NCI-H524 (cell line): ENCODE measurements around the gene NEURL2.
A peak's percentile ranks its signal among the peaks of the same experiment; 100 is the strongest.

Experiments
- DNase-seq, 2 experiments: peaks; one replicate each; lab custom pipeline; 2025; lab: John Stamatoyannopoulos, UW

NEURL2 gene

GRCh38 chr20:45872626-45873025 is 18.4 kb downstream of the NEURL2 start:
- DNase-seq = no peak

DNA sequence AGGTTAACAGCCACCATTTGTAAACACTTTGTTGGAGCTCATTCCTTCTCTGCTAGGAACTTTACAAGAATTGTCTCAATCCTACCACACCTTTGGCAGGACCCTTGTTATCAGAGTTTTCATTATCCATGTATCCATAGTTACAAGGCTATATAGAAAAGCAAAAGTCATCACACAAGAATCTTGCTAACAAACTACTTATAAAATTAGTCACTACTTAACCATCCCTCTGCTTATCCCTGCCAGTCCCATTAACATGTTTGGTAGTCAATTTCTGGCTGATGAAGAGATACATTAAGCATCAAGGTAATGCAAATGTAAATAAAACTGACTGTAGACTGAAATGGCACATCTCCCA is 23.2 kb downstream of the NEURL2 start:
- no peak for DNase-seq

- no peak for DNase-seq
Measured at GRCh38 chr20:45867136-45867818, 23.7 kb downstream of the NEURL2 start.

GRCh38 chr20:45866454-45866853 is 24.6 kb downstream of the NEURL2 start:
- no peak for DNase-seq

DNA sequence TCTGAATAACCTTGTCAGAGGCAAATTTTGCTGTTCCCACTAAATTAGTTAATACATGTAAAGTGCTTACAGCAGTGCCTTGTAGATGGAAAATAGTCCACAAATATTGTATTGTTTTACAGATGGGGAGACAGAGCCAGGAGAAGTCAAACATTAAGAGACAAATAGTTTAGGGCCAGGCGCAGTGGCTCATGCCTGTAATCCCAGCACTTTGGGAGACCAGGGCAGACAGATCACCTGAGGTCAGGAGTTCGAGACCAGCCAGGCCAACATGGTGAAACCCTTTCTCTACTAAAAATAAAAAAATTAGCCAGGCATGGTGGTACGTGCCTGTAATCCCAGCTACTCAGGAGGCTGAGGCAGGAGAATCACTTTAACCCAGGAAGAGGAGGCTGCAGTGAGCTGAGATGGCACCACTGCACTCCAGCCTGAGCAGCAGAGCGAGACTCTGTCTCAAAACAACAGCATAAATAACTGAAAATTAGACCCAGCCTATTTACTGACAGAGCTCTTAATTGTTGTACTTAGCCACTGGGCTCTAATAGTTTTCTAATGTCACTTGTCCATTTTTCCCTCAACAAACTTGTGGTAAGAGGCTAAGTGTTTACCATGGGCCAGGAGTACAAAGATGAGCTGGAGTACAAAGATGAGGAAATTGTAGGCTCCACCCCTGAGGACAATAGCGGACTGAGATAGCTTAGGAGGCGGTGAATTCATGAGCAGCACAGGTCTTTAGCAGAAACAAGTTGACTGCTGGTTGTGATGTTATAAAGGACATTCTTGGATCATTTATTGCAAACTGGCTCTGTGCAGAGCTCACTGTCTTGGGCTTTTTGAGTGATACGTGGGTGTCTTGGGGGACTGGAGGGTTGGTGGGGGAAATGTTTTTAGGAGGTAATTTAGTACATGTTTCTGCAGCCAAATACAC is 27.2 kb downstream of the NEURL2 start:
- DNase-seq = no peak

DNA sequence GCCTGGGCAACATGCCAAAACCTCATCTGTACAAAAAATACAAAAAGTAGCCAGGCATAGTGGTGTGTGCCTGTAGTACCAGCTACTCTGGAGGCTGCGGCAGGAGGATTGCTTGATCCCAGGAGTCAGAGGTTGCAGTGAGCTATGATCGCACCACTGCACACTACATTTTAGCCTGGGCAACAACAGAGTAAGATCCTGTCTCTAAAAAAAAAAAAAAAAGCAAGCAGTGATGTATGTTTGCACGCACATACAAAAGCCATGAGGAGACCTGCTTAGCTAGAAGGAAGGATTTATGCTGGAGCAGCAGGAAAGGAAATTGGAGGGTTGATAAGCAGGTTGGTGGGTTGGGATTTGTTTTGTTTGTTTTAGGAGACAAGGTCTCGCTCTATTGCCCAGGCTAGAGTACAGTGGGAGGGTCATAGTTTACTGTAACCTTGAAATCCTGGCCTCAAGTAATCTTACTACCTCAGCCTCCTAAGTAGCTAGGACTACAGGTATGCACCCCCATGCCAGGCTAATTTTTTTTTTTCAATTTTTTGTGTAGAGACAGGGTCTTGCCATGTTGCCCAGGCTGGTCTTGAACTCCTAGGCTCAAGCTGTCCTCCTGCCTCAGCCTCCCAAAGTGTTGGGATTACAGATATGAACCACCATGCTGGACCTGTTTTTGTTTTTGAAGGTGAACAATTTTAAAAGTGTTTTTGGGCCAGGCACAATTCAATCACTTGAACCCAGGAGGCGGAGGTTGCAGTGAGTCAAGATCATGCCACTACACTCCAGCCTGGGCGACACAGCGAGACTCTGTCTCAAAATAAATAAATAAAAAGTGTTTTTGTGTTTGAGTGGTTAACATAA is 29.6 kb downstream of the NEURL2 start:
- peak in 1 of 2 experiments; percentile 4 for DNase-seq

GRCh38 chr20:45860560-45861220 is 30.3 kb downstream of the NEURL2 start:
- peak in 1 of 2 experiments; percentile 35 for DNase-seq

- DNase-seq = no peak
Measured at GRCh38 chr20:45859916-45860315, 31.1 kb downstream of the NEURL2 start.

DNA sequence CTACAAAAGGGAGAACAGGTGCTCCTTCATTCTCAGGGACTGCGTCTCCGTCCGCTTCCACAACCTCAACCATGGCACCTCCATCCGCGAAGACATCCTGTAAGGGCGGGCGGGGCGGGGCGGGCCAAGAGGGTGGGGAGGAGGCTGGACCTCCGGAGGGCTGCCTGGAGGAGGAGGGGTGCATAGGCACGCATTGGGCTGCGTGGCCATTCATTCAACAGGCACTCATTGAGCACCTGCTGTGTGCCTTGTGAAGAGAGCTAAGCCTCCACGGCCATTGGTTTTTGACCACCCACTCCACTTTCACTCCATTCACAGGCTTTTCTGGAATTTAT is 33.2 kb downstream of the NEURL2 start:
- DNase-seq = no peak

DNA sequence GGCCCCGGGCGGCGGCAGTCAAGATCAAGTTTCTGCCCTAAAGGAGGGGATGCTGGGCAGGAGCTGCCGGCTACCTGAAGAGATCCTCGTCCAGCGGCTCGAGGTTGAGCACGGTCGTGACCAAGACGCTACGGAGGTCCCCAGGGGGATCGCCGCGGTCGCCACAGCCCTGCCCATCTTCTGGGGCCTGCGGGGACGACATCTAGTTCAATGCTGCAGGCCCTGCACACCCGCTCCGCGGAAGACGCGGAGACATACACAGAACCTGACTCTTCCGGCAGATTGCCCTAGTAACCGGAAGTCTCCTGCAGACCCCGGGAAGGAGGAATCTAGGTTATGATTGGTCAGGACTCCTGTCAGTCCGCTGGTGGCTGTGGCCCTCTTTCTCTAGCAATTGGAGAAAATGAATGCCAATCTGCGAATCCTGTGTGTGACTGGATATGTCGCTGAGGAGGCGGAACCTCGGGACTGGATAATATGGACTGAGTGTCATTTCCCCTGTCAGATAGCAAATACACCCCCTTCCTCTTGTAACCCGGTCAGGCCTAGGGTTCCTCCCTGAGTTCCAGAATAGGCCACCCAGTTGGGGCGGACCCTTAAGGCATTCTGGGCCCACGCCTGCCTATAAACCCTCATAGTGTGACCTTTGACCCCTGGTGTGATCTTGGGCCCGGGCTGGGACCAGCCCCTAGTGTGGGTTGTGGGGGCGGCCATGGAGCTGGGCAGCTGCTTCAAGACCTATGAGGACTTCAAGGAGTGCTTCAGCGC is 33.7 kb downstream of the NEURL2 start, which contains the start of the genes ACOT8 and ZSWIM3:
TSS of gene ACOT8 (minus strand) at position 279 of the 768 bp plus-strand sequence. CDS start at position 202, 77 bp downstream.
TSS of gene ZSWIM3 (plus strand) at position 501 of the 768 bp plus-strand sequence. CDS start at position 713, 212 bp downstream.
- DNase-seq = peak; percentile 100

GRCh38 chr20:45853484-45853883 is 37.5 kb downstream of the NEURL2 start:
- no peak for DNase-seq

DNA sequence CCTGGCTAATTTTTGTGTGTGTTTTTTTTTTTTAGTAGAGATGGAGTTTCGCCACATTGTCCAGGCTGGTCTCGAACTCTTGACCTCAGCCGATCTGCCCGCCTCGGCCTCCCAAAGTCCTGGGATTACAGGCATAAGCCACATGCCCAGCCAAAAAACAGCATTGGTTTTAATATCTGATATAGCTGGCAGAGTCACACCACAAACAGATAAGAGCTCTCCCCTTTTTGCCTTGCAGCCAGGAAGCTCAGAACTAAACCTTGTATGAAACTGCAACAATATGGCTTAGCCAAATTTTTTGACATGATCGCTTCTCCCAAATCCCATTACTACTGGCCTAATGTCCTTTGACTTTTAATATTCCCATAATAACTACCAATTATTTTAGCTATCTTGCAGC is 38.7 kb downstream of the NEURL2 start:
- no peak for DNase-seq

DNA sequence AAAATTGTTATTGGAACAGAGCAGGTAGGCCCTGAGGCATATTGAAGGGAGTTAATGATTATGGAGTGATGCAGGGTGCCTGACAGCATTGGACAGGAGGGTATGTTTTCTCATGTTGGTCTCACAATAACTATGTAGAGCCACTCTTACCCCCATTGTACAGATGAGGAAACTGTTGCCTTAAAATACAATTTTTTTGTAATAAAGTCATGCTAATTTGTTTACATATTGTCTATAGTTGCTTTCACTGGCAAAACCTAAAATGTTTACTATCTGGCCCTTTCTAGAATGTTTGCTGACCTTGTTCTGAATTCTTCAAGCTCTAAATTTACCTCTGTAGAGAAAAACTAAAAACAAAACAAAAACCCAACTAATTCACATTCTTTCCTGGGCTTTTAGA is 39.5 kb downstream of the NEURL2 start:
- no peak for DNase-seq

GRCh38 chr20:45850926-45851325 is 40.1 kb downstream of the NEURL2 start:
- DNase-seq = no peak

GRCh38 chr20:45850238-45850637 is 40.8 kb downstream of the NEURL2 start:
- no peak for DNase-seq

- DNase-seq = no peak
Measured at GRCh38 chr20:45848969-45849582, 41.9 kb downstream of the NEURL2 start.

DNA sequence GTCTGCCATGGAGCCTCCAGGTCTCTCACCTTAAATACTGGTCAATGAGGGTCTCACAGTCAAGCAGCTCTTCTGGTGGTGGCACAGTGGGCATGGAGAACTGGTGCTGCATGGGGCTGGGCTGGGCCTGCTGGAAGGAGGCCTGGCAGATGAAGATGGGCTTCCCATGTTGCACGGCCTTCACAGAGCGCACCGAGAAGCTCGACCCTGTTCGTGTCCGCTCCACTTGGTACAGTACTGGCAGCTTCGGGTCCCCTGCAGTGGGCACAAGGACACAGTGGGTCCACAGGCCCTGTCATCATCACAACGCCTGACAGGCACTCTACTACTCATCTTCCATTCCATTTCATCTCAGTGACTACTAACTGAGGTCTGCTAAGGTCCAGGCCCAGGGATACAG is 42.6 kb downstream of the NEURL2 start:
- no peak for DNase-seq

DNA sequence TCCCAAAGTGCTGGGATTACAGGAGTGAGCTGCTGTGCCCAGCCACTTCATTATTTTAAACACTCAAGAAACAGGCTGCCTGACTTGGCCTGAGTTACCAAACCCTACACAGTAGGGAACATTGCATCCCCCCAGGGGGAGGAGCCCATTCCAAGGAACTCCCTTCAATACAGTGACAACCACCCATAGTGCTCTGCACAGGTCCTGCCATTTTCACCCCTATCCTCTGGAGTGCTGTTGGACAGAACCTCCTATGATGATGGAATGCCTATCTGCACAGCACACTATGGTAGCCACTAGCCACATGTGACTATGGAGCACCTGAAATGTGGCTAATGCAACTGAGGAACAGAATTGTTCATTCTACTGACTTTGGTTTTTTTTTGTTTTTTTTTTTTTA is 45.6 kb downstream of the NEURL2 start:
- no peak for DNase-seq

GRCh38 chr20:45843506-45843905 is 47.5 kb downstream of the NEURL2 start:
- DNase-seq = no peak

DNA sequence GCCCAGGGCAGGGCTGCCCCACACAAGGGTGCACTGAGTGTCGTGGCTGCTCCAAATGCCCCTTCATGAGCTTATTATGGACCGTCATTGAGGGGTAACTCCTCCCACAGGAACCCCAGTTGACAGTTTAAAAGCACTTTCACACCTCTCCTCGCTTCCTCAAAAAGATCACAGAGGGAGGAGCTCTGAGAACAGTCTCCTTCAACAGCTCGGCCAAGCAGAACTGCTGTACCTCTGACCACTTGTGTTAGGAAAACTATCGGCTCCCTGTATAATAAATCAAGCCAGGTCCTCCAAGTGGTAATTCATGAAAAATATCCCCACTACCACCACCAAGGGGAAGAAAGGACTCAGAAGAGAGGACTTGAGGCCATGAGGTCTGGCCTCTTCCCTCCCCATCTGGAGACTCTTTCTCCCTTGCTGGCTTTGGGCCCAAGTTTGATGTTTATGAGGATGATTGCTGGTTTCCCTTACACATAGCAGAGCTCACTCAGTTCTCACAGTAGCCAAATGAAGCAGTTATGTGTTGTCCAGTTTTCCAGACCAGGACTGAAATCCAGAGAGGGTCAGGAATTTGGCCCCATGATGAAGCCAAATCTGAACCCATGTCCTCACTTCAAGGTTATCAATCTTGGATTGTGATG is 48.7 kb downstream of the NEURL2 start:
- DNase-seq = no peak
